SW 1271 (cell line): ENCODE data around the gene ATP6V0D1.
"Not testable (repeated sequence)": the region's sequence is repeated elsewhere in the genome, so short reads cannot be mapped to it uniquely, and the experiment has no call there.

Experiments used
- DNase-seq, 2 experiments: peaks; one replicate each; lab custom pipeline; 2025; lab: John Stamatoyannopoulos, UW

The ATP6V0D1 gene

GRCh38 chr16:67428146-67428731, 52.7 kb downstream of the ATP6V0D1 start:
- peak in 1 of 2 experiments; percentile 45 for DNase-seq

GRCh38 chr16:67426950-67427349, 54.0 kb downstream of the ATP6V0D1 start:
- no peak for DNase-seq

GRCh38 chr16:67426022-67426421, 54.9 kb downstream of the ATP6V0D1 start:
- DNase-seq = no peak

- DNase-seq = no peak
Observed at GRCh38 chr16:67425580-67425979, 55.4 kb downstream of the ATP6V0D1 start.

GRCh38 chr16:67425061-67425460, 55.9 kb downstream of the ATP6V0D1 start:
- DNase-seq = no peak

GRCh38 chr16:67424261-67424615, 56.7 kb downstream of the ATP6V0D1 start:
- DNase-seq = no peak

GRCh38 chr16:67423611-67424260, 57.2 kb downstream of the ATP6V0D1 start:
- DNase-seq = no peak

GRCh38 chr16:67423015-67423414, 57.9 kb downstream of the ATP6V0D1 start:
- no peak for DNase-seq

GRCh38 chr16:67421030-67421429, 59.9 kb downstream of the ATP6V0D1 start:
- DNase-seq = no peak

- DNase-seq = no peak
Observed at GRCh38 chr16:67419931-67420330, 61.0 kb downstream of the ATP6V0D1 start.

GRCh38 chr16:67419502-67419901, 61.5 kb downstream of the ATP6V0D1 start:
- no peak for DNase-seq

- no peak for DNase-seq
Observed at GRCh38 chr16:67417333-67418061, 63.5 kb downstream of the ATP6V0D1 start.

- peak; percentile 28 to 53 for DNase-seq
Observed at GRCh38 chr16:67415872-67416793, 64.8 kb downstream of the ATP6V0D1 start, which contains the start of gene ZDHHC1. Gene ZDHHC1 (minus strand): TSS chr16:67416477. CDS start chr16:67407775, 8,702 bp downstream.

GRCh38 chr16:67415421-67415820, 65.5 kb downstream of the ATP6V0D1 start:
- DNase-seq = not testable (repeated sequence)

- no peak for DNase-seq
Observed at GRCh38 chr16:67413978-67414911, 66.7 kb downstream of the ATP6V0D1 start.

GRCh38 chr16:67412294-67412693, 68.7 kb downstream of the ATP6V0D1 start:
- no peak for DNase-seq

GRCh38 chr16:67411339-67411738, 69.6 kb downstream of the ATP6V0D1 start:
- DNase-seq = no peak

- no peak for DNase-seq
Observed at GRCh38 chr16:67409631-67410030, 71.3 kb downstream of the ATP6V0D1 start.

- DNase-seq = no peak
Observed at GRCh38 chr16:67407788-67408452, 73.0 kb downstream of the ATP6V0D1 start.

- no peak for DNase-seq
Observed at GRCh38 chr16:67407176-67407787, 73.7 kb downstream of the ATP6V0D1 start.
